IMR-90 (cell line): ENCODE data around the gene TFDP2.

Source experiments
- CEBPB ChIP-seq: IDR thresholded peaks from 2 replicates; pipeline ENCODE4 v1.6.1; 2012; ENCODE audit warnings: low read depth, low read length, improper control_type of control experiment
- CHD1 ChIP-seq: IDR thresholded peaks from 2 replicates; pipeline ENCODE4 v1.6.1; 2012; ENCODE audit warnings: low read depth, low read length, improper control_type of control experiment
- CTCF ChIP-seq: conservative IDR thresholded peaks from 2 replicates; pipeline ENCODE4 v1.5.1; 2012; ENCODE audit warnings: mild to moderate bottlenecking, low read depth, low read length, improper control_type of control experiment
- ELK1 ChIP-seq: fragments of 150-350 bp; IDR thresholded peaks from 2 replicates; pipeline ENCODE4 v1.6.1; 2016; ENCODE audit warnings: low read depth, mild to moderate bottlenecking, low read length, moderate library complexity, borderline replicate concordance
- FOS ChIP-seq: fragments of 150-350 bp; IDR thresholded peaks from 2 replicates; pipeline ENCODE4 v1.6.1; 2016; ENCODE audit warnings: low read depth, low read length
- MAFK ChIP-seq: IDR thresholded peaks from 2 replicates; pipeline ENCODE4 v1.6.1; 2012; ENCODE audit warnings: low read depth, low read length, improper control_type of control experiment
- MAZ ChIP-seq: IDR thresholded peaks from 2 replicates; pipeline ENCODE4 v1.6.1; 2012; ENCODE audit warnings: low read depth, mild to moderate bottlenecking, low read length, improper control_type of control experiment, moderate library complexity, borderline replicate concordance
- NFE2L2 ChIP-seq: fragments of 150-350 bp; IDR thresholded peaks from 2 replicates; pipeline ENCODE4 v1.6.1; 2016; ENCODE audit warnings: low read depth, mild to moderate bottlenecking, low read length
- POLR2A ChIP-seq: IDR thresholded peaks from 2 replicates; pipeline ENCODE4 v1.6.1; 2012; ENCODE audit warnings: mild to moderate bottlenecking, low read depth, low read length
- RAD21 ChIP-seq: IDR thresholded peaks from 2 replicates; pipeline ENCODE4 v1.6.1; 2012; ENCODE audit warnings: low read length, improper control_type of control experiment
- RCOR1 ChIP-seq: IDR thresholded peaks from 2 replicates; pipeline ENCODE4 v1.6.1; 2012; ENCODE audit warnings: mild to moderate bottlenecking, low read length, improper control_type of control experiment; ENCODE audit not compliant: insufficient replicate concordance
- RFX5 ChIP-seq: IDR thresholded peaks from 2 replicates; pipeline ENCODE4 v1.8.0; 2012; ENCODE audit warnings: low read depth, mild to moderate bottlenecking, low read length, moderate library complexity
- SMC3 ChIP-seq: fragments of 150-350 bp; IDR thresholded peaks from 2 replicates; pipeline ENCODE4 v1.6.1; 2016; ENCODE audit warnings: low read depth, mild to moderate bottlenecking, antibody characterized with exemption, low read length, moderate library complexity
- USF2 ChIP-seq: fragments of 150-350 bp; IDR thresholded peaks from 2 replicates; pipeline ENCODE4 v1.6.1; 2017; ENCODE audit warnings: mild to moderate bottlenecking, antibody characterized with exemption, low read length, low read depth

GRCh38 chr3:142165194-142165593, 15.8 kb upstream of the TFDP2 start:
- TF ChIP-seq CTCF (no peak), POLR2A (no peak), MAFK (no peak), MAZ (no peak), CEBPB (no peak), SMC3 (no peak), CHD1 (no peak), RAD21 (no peak), FOS (no peak), RCOR1 (no peak), ELK1 (no peak), USF2 (no peak), NFE2L2 (no peak), RFX5 (no peak)
